M059J (cell line): ENCODE data around the gene STYXL1. TPM values are rescaled to one million over a fixed set of nuclear protein-coding genes. Genes with fewer than 3 reads are reported as not detected.

Experiments used
- DNase-seq: peaks from one replicate; pipeline ENCODE4 v3.0.0-alpha.2; 2012; ENCODE audit warnings: low read depth
- total RNA-seq: library from RNA; depleted of rRNA; stranded (reverse); fragments of >200 nt; shearing (Covaris generic); gene quantifications from 2 replicates; pipeline ENCODE4 v1.2.3, GENCODE V29; 2014

Gene STYXL1
- total RNA-seq, 1 experiment from 2014 or later = 77.7 TPM

DNA sequence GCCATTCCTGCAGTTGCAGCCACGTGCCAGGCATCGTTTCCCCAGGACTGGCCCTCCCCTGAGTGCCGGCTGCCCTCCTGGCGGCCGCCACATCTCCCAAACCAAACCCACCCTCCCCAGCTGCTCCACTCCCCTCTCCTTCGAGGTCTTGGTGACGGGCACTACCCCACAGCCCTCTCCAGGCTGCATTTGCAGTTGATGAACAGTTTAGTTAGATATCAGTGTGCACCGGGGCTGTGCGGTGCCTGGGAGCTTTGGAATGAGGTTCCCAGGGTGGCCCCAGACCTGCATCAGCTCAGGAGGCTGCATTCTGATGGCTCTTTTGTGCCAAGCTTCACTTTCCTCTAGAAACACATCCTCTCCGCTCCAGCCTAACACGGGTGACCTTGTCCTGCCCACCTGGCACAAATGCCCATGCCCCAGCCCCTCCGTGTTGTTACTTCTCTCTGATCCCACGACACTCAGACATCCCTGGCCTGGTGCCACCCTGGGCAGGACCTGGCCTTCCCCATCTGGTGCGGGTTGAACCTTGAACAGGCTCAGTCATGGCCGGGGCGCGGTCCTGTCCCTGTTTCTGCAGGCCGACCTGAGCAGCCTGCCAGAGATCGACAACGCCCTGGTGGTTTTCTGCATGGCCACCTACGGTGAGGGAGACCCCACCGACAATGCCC, 67.9 kb downstream of the STYXL1 start:
- DNase-seq = no peak

DNA sequence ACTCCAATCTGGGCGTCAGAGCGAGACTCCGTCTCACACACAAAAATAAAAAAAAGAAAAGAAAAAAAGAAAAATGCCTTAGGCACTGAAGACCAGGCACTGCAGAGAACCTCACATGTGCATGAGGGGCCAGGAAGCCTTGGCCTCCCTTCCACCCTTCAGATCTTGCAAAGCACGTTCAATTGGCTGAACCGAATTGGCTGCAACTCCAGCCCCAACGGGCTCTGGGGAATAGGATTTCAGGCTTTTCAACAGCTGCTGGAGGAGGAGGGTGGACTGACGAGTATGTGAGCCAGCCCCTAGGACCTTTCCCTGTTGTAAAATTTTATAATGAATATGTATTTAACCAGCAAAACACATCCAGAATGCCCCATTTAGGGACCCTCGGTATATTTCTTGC, 70.1 kb downstream of the STYXL1 start:
- DNase-seq = no peak

GRCh38 chr7:75971961-75972763, 75.6 kb downstream of the STYXL1 start:
- no peak for DNase-seq

GRCh38 chr7:75971309-75971960, 76.4 kb downstream of the STYXL1 start:
- DNase-seq = no peak

- DNase-seq = no peak
Observed at GRCh38 chr7:75969704-75970498, 77.9 kb downstream of the STYXL1 start.

- DNase-seq = no peak
Observed at GRCh38 chr7:75969182-75969581, 78.6 kb downstream of the STYXL1 start.

DNA sequence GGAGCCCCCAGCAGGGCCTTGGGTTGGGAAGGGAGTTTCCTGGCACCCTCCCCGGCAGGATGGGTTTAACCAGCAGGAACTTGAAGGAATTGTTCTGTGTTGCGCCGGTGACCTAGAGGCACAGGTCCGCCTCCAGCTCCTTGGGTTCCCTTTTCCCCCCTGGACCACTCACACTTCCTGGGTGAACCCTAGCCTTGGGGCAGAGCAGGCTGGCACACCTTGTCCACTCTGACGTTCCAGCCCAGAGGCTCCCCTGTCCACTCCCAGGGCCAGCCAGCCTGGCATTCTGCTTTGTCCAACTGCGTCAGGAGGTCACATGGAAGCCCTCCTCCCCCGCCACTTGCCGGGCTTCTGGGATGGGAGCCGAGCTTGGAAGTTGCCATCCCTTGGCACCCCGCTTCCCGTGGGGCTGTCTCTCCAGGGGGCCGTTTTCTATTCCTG, 79.2 kb downstream of the STYXL1 start:
- DNase-seq = no peak

DNA sequence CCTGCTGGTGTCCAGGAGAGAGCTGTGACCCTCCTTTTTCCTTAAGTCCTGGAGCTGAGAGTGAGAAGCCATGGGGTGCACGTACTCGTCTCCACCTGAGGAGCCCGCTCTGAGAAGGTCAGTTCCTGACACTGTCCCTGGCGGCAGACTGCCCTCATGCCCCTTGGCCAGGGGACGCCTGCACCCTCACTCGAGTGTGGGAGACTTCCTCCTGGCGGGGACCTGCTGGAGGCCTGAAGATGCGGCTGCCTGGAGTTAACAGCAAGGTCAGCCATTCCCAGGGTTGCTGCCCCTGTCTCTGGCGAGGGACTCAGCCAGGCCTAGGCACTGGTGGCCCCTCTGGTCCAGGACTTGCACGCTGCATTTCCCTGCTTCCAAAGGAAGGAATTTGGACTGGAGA, 79.8 kb downstream of the STYXL1 start:
- DNase-seq = no peak

DNA sequence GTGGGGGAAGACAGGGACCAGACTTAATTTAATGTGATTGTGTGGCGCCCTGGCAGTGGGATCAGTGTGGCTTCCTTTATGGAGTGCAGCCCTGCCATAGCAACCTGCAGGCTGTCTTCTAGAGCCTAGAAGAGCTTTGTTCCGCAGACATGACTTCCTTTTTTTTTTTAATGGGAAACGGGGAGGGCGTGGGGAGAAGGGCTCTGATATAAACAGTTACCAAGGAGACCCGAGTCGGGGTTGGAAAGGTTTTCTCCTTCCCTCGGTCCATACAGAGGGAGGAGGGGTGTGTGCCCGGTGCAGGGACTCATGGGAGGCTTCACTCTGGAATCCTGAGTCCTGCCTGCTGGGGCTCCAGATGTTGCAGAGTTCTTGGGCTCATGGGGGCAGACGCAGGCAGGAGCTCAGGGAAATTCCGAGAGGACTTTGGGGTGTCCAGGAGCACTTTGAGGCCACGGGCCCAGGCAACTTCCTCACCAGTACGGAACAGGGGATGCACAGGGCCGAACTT, 80.3 kb downstream of the STYXL1 start:
- DNase-seq = no peak

DNA sequence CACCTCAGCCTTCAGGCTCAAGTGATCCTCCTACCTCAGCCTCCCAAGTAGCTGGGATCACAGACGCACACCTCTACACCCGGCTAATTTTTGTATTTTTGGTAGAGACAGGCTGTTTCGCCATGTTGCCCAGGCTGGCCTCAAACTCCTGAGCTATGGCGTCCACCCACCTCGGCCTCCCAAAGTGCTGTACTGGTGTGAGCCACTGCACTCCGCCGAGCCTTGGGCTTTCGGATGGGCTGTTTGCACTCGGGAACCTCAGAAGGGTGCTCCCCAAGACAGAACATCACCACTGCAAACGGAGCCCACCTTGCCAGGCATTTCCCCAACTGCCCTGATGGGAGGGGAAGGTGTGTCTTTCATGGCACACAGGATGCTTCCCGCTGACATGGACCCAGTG, 80.7 kb downstream of the STYXL1 start:
- no peak for DNase-seq

GRCh38 chr7:75966190-75966961, 81.4 kb downstream of the STYXL1 start:
- no peak for DNase-seq

GRCh38 chr7:75965617-75966016, 82.2 kb downstream of the STYXL1 start:
- no peak for DNase-seq

DNA sequence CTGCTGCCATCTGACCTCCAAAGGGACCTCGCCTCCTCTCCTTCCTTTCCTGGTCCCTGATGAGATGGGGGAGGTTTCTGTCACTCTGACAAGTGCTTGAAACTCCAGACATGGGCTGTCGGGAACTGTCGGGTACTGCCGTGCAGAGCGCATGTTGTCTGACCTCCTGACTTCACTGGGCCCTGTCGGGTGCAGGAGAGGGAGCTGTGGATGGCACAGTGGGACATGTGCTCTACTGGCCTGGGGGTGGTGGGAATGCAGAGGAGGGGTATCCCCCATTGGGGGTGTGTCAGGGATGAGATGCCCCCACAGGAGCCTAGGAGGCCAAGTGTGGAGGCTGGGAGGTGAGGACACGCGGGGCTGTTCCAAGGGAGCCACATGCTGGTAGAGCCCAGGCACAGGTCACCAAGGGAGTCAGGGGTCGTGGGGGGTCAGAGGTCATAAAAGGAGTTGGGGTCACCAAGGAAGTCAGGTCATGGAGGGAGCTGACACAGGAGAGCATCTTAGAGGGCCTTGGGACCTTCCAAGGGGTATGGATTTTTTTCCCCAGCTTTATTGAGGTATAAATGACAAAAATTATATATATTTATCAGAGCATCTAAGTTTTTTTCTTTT, 84.3 kb downstream of the STYXL1 start:
- no peak for DNase-seq

- DNase-seq = no peak
Observed at GRCh38 chr7:75962607-75963380, 85.0 kb downstream of the STYXL1 start.

GRCh38 chr7:75961218-75961617, 86.6 kb downstream of the STYXL1 start:
- DNase-seq = no peak

DNA sequence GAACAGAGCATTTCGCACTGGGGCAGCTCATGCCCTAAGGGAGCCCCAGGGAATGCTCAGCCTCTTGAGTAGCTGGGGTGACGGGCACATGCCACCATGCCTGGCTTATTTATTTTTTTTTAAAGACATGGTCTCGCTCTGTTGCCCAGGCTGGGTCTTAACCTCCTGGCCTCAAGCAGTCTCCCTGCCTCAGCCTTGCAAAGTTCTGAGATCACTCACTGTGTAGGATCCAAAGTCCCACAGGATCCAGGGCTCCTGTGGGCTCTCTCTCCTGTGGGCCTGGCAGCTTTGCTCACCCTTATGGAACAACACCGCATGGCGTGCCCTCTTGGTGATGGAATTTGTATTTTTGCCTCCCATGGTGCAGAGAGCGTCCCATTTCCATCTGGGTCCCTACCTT, 87.4 kb downstream of the STYXL1 start:
- no peak for DNase-seq

- DNase-seq = peak; percentile 69
Observed at GRCh38 chr7:75958802-75959543, 88.8 kb downstream of the STYXL1 start.

DNA sequence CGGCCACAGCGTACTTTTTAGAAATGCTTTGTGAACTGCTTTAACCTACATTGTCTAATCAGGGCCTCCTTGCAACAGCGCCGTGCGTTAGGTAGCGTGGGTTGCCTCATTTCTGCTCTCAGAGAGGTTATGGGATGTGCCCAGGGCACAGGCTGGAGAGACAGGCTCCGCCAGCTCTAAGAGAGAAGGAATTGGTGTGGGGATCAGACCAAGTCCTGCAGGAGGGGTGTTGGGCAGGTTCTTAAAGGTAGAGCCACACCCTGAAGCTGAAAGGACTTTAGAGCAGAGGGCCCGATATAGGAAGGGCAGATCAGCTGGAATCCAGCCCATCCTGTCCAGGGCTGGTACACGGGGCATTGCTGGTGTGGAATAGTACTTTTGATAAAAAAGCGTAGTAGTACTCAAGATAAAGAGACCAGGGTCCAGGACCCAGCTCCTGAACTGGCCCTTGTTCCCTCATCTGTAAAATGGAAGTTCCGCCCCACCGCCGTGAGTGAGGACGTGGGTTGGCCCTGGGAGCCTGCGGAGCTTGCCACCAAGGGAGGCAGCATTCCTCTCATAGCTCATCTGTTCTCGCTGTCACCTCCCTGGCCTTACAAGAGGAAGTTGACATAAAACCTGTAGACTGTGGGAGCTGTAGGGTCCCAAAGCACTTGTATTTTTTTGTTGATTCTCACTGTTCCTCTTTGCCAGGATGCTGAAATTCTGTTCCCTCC, 90.6 kb downstream of the STYXL1 start:
- no peak for DNase-seq
